H1 (cell line): ENCODE measurements around the gene ECT2L. TPM values are rescaled to one million over a fixed set of nuclear protein-coding genes. Genes with fewer than 3 reads are reported as not detected.
"Not testable (repeated sequence)": the region's sequence is repeated elsewhere in the genome, so short reads cannot be mapped to it uniquely, and the experiment has no call there.

Experiments
- CTCF ChIA-PET: fragments of 300-600 bp; sonication (Branson Sonifier 250); formaldehyde crosslinking; loops from one replicate; lab custom pipeline; 2021; ENCODE audit not compliant: partially characterized antibody; lab: Charles Lee
- POLR2A ChIA-PET: fragments of 300-600 bp; sonication (Branson Sonifier 250); formaldehyde crosslinking; loops from one replicate; lab custom pipeline; 2021; ENCODE audit warnings: inconsistent platforms; ENCODE audit not compliant: partially characterized antibody; lab: Charles Lee
- DNase-seq, 2 experiments: peaks; one replicate each; pipeline versions ENCODE4 v3.0.0 to v3.0.0-alpha.2; 2010 to 2022; ENCODE audit warnings: low spot score in 2 of 2, low read depth in 1 of 2, mixed read lengths in 1 of 2
- FAIRE-seq: peaks from 2 replicates; lab custom pipeline; 2011; peaks lifted over from hg19 to GRCh38; lab: Jason Lieb, UNC
- H2AFZ ChIP-seq: 2 replicates; pipeline ENCODE4 v1.8.1; 2012; ENCODE audit warnings: low read length, inconsistent platforms
- H2AK5ac ChIP-seq: 2 replicates; pipeline ENCODE4 v1.6.1; 2013; ENCODE audit warnings: low read depth, low read length
- H2BK120ac ChIP-seq: replicated peaks from 2 replicates; pipeline ENCODE3; 2013; ENCODE audit warnings: low read depth, low read length, inconsistent platforms
- H2BK12ac ChIP-seq: 2 replicates; pipeline ENCODE4 v1.6.1; 2013; ENCODE audit warnings: low read depth, low read length
- H2BK15ac ChIP-seq: 2 replicates; pipeline ENCODE4 v1.6.1; 2013; ENCODE audit warnings: low read length
- H2BK20ac ChIP-seq: 2 replicates; pipeline ENCODE4 v1.6.1; 2013; ENCODE audit warnings: low read length
- H2BK5ac ChIP-seq: 2 replicates; pipeline ENCODE4 v1.6.1; 2013; ENCODE audit warnings: low read depth, low read length
- H3K14ac ChIP-seq: 2 replicates; pipeline ENCODE4 v1.6.1; 2013; ENCODE audit warnings: inconsistent platforms; ENCODE audit not compliant: insufficient read length
- H3K18ac ChIP-seq: 2 replicates; pipeline ENCODE4 v1.6.1; 2013; ENCODE audit warnings: low read length; ENCODE audit errors: extremely low read depth
- H3K23ac ChIP-seq: 2 replicates; pipeline ENCODE4 v1.6.1; 2013; ENCODE audit warnings: inconsistent platforms; ENCODE audit not compliant: insufficient read length
- H3K23me2 ChIP-seq: 2 replicates; pipeline ENCODE4 v1.6.1; 2013; ENCODE audit warnings: low read depth, low read length
- H3K27ac ChIP-seq: 2 replicates; pipeline ENCODE4 v1.6.1; 2011; ENCODE audit warnings: low read depth, low read length, inconsistent platforms
- H3K27me3 ChIP-seq, 4 experiments: replicated peaks in 1 of 4; 1 replicate in 1 of 4; 2 replicates in 3 of 4; pipeline versions ENCODE4 v1.6.1 to v1.8.1; 2011 to 2013; ENCODE audit warnings: low read length in 3 of 4, mild to moderate bottlenecking in 3 of 4, inconsistent platforms in 2 of 4, mixed read lengths in 2 of 4, moderate library complexity in 1 of 4; ENCODE audit not compliant: control insufficient read depth in 3 of 4, insufficient read depth in 3 of 4; ENCODE audit errors: extremely low read depth in 1 of 4
- H3K36me3 ChIP-seq, 4 experiments: 2 replicates each; pipeline versions ENCODE4 v1.6.1 to v1.8.1; 2011 to 2013; ENCODE audit warnings: mild to moderate bottlenecking in 4 of 4, low read length in 3 of 4, moderate library complexity in 2 of 4, control low read depth in 1 of 4, inconsistent platforms in 1 of 4; ENCODE audit not compliant: insufficient read depth in 4 of 4, control insufficient read depth in 2 of 4
- H3K4ac ChIP-seq: replicated peaks from 2 replicates; pipeline ENCODE3; 2013; ENCODE audit warnings: low read length, low read depth, mixed read lengths, inconsistent platforms; ENCODE audit not compliant: insufficient read length
- H3K4me1 ChIP-seq, 4 experiments: replicated peaks in 1 of 4; 1 replicate in 1 of 4; 2 replicates in 3 of 4; pipeline versions ENCODE4 v1.6.1 to v1.8.1; 2011 to 2013; ENCODE audit warnings: low read length in 3 of 4, inconsistent platforms in 2 of 4, mixed read lengths in 1 of 4; ENCODE audit not compliant: insufficient read depth in 4 of 4, control insufficient read depth in 3 of 4
- H3K4me2 ChIP-seq, 2 experiments: 2 replicates each; pipeline versions ENCODE4 v1.6.1 to v1.8.1; 2011 to 2013; ENCODE audit warnings: low read depth in 2 of 2, low read length in 2 of 2, control low read depth in 1 of 2, inconsistent platforms in 1 of 2, mild to moderate bottlenecking in 1 of 2; ENCODE audit not compliant: insufficient read depth in 1 of 2
- H3K4me3 ChIP-seq, 4 experiments: fragments of 200-600, 300-600 bp in 1 of 4; sonication (generic), shearing (Covaris generic), sonication (Bioruptor Twin) in 1 of 4; 2 replicates each; pipeline versions ENCODE4 v1.5.1 to v1.8.1; 2011 to 2016; ENCODE audit warnings: low read length in 4 of 4, low read depth in 3 of 4, control low read depth in 2 of 4, inconsistent platforms in 2 of 4, mild to moderate bottlenecking in 2 of 4, mixed read lengths in 1 of 4, moderate library complexity in 1 of 4; ENCODE audit not compliant: insufficient read depth in 2 of 4; ENCODE audit errors: extremely low read depth in 1 of 4
- H3K56ac ChIP-seq: replicated peaks from 2 replicates; pipeline ENCODE3; 2013; ENCODE audit warnings: low read depth, mild to moderate bottlenecking, mixed read lengths, low read length, inconsistent platforms; ENCODE audit not compliant: insufficient read length
- H3K79me1 ChIP-seq: 2 replicates; pipeline ENCODE4 v1.6.1; 2013; ENCODE audit warnings: low read depth, low read length, control low read depth
- H3K79me2 ChIP-seq, 2 experiments: 2 replicates each; pipeline versions ENCODE4 v1.6.1 to v1.8.1; 2012 to 2013; ENCODE audit warnings: low read length in 2 of 2, mild to moderate bottlenecking in 2 of 2, inconsistent platforms in 1 of 2; ENCODE audit not compliant: insufficient read depth in 2 of 2, control insufficient read depth in 1 of 2
- H3K9ac ChIP-seq, 4 experiments: replicated peaks in 1 of 4; 1 replicate in 1 of 4; 2 replicates in 3 of 4; pipeline versions ENCODE4 v1.6.1 to v1.8.1; 2011 to 2013; ENCODE audit warnings: low read depth in 3 of 4, low read length in 3 of 4, control low read depth in 2 of 4, mild to moderate bottlenecking in 2 of 4, moderate library complexity in 2 of 4, inconsistent platforms in 1 of 4; ENCODE audit errors: extremely low read depth in 1 of 4
- H3K9me3 ChIP-seq, 2 experiments: 2 replicates each; pipeline versions ENCODE4 v1.6.1 to v1.8.1; 2012 to 2013; ENCODE audit warnings: mild to moderate bottlenecking in 2 of 2, moderate library complexity in 2 of 2, control low read depth in 1 of 2, inconsistent platforms in 1 of 2, low read depth in 1 of 2, low read length in 1 of 2, mixed read lengths in 1 of 2; ENCODE audit not compliant: insufficient read depth in 2 of 2
- H4K20me1 ChIP-seq, 2 experiments: replicated peaks in 1 of 2; 2 replicates each; pipeline versions ENCODE3 to v1.8.1; 2011 to 2013; ENCODE audit warnings: inconsistent platforms in 2 of 2, low read length in 2 of 2, mild to moderate bottlenecking in 1 of 2; ENCODE audit not compliant: insufficient read depth in 2 of 2, control insufficient read depth in 1 of 2
- H4K5ac ChIP-seq: 2 replicates; pipeline ENCODE4 v1.6.1; 2013; ENCODE audit warnings: low read length, low read depth, mixed read lengths, inconsistent platforms; ENCODE audit not compliant: insufficient read length
- H4K8ac ChIP-seq: 2 replicates; pipeline ENCODE4 v1.8.0; 2013; ENCODE audit warnings: mild to moderate bottlenecking, moderate library complexity, low read length, inconsistent platforms; ENCODE audit not compliant: insufficient read depth; ENCODE audit errors: extremely low read depth
- H4K91ac ChIP-seq: replicated peaks from 2 replicates; pipeline ENCODE3; 2013; ENCODE audit warnings: low read length, mixed read lengths, inconsistent platforms; ENCODE audit not compliant: insufficient read length
- GTF2F1 ChIP-seq: IDR thresholded peaks from 2 replicates; pipeline ENCODE4 v1.6.1; 2012; ENCODE audit warnings: low read depth, low read length, improper control_type of control experiment, borderline replicate concordance
- WGBS, 2 experiments: shearing (Covaris generic) in 1 of 2; methylation state at CpG; one replicate each; pipeline versions ENCODE4 v1.1.6 to v1.1.7; 2013 to 2015; ENCODE audit warnings: low lambda C conversion rate in 2 of 2, mixed read lengths in 2 of 2, inconsistent platforms in 1 of 2, low coverage in 1 of 2, missing lambda C conversion rate in 1 of 2; ENCODE audit not compliant: insufficient replicate concordance in 2 of 2, insufficient coverage in 1 of 2, insufficient read length in 1 of 2; ENCODE audit errors: extremely low coverage in 1 of 2, missing lambda C conversion rate in 1 of 2; 5-methylcytosine and 5-hydroxymethylcytosine counted together
- polyA plus RNA-seq, 7 experiments: library from polyadenylated mRNA; depleted of rRNA in 3 of 7; stranded (reverse) in 5 of 7; unstranded in 2 of 7; fragments of >200 nt in 5 of 7; fragments of 200-250 nt in 2 of 7; gene quantifications; 1 replicate in 5 of 7; 2 replicates in 1 of 7; 4 replicates in 1 of 7; pipeline versions ENCODE4 v1.2.1 to v1.2.3, GENCODE V29; 2011 to 2013; ENCODE audit warnings: missing spikeins in 2 of 7, mixed read lengths in 2 of 7
- total RNA-seq: library from RNA; stranded (reverse); fragmentation: NEBNext Ultra II Directional; extraction: Animal tissue kit (Norgen Biotek cat#: 25700); gene quantifications from 2 replicates; pipeline ENCODE4 v1.2.1, GENCODE V29; 2021

Gene ECT2L
- total and polyA plus RNA-seq, 2 of the 8 experiments (the other 6 are each of a cell fraction or from before 2014, with no cell fraction given): not detected

- TF ChIP-seq GTF2F1: no peak
These were observed 135.8 kb downstream of the ECT2L start (continued) for GRCh38 chr6:138931660-138932059.

- WGBS, 2 experiments: 100% methylated on average over 1 of the region's 1 CpG; no CpG with 5 or more reads in 1 of the 2 experiments
- H4K5ac ChIP-seq, H3K4me2 ChIP-seq, H4K20me1 ChIP-seq, H2BK20ac ChIP-seq, H2BK120ac ChIP-seq, H3K18ac ChIP-seq, H3K56ac ChIP-seq, H2BK5ac ChIP-seq, POLR2A ChIA-PET, H4K91ac ChIP-seq, H3K27ac ChIP-seq, DNase-seq, H3K27me3 ChIP-seq, H2AK5ac ChIP-seq, H2BK12ac ChIP-seq, H3K9ac ChIP-seq, H2BK15ac ChIP-seq, FAIRE-seq, H3K23ac ChIP-seq, H3K9me3 ChIP-seq, H4K8ac ChIP-seq, H3K79me2 ChIP-seq, H3K14ac ChIP-seq, H3K4ac ChIP-seq, H3K4me3 ChIP-seq, H3K23me2 ChIP-seq, H3K4me1 ChIP-seq, H2AFZ ChIP-seq, H3K79me1 ChIP-seq, CTCF ChIA-PET: not testable (repeated sequence)
- peaks cover 4 to 49% (median 20%) of the 10 kb centered on the region in 4 experiments; a peak in 7 of 8 replicates for H3K36me3 ChIP-seq
These were observed 141.0 kb downstream of the ECT2L start for GRCh38 chr6:138936873-138937272.
